Esophagus muscularis mucosa (tissue), 4 donors: ENCODE measurements around the gene SUN1.

ENCODE experiments used
- CTCF ChIP-seq, 3 experiments: fragments of 200-600 bp in 2 of 3; fragments of 450-650 bp in 1 of 3; sonication (generic) in 2 of 3; IDR thresholded peaks; one replicate each; pipeline ENCODE4 v1.5.1; 2017 to 2019; ENCODE audit warnings: antibody characterized with exemption in 3 of 3, mild to moderate bottlenecking in 2 of 3, moderate library complexity in 1 of 3
- EP300 ChIP-seq: sonication (generic); formaldehyde crosslinking; IDR thresholded peaks from one replicate; pipeline ENCODE4 v1.6.1; 2017; ENCODE audit warnings: antibody characterized with exemption
- POLR2A ChIP-seq: fragments of 450-650 bp; IDR thresholded peaks from one replicate; pipeline ENCODE4 v1.6.1; 2017; ENCODE audit warnings: antibody characterized with exemption, moderate library complexity, mild to moderate bottlenecking, low read depth

- TF ChIP-seq POLR2A (no peak), CTCF (IDR thresholded peaks at IDR 0.05) (no peak), EP300 (no peak)
Observed at GRCh38 chr7:794671-795329, 37.5 kb upstream of the SUN1 start.
